GM12873 (cell line): ENCODE results near the gene GPR146.
A peak's percentile ranks its signal among the peaks of the same experiment; 100 is the strongest.

Experiments used
- CTCF ChIP-seq: IDR thresholded peaks from 2 replicates; pipeline ENCODE4 v1.5.1; 2012; ENCODE audit warnings: low read depth, mild to moderate bottlenecking, moderate library complexity, low read length, control low read depth; ENCODE audit not compliant: insufficient read depth; ENCODE audit errors: missing control alignments

Gene GPR146

GRCh38 chr7:1060315-1061072 is 16.1 kb downstream of the GPR146 start:
- TF ChIP-seq CTCF, result no peak

GRCh38 chr7:1061180-1061579 is 16.8 kb downstream of the GPR146 start:
- TF ChIP-seq CTCF, result no peak

GRCh38 chr7:1062296-1063294 is 18.2 kb downstream of the GPR146 start:
- no peak for TF ChIP-seq CTCF

GRCh38 chr7:1063361-1063760 is 19.0 kb downstream of the GPR146 start:
- no peak for TF ChIP-seq CTCF

- TF ChIP-seq CTCF, result no peak
These were observed 20.2 kb downstream of the GPR146 start for GRCh38 chr7:1064581-1064980.

GRCh38 chr7:1065263-1065584 is 20.9 kb downstream of the GPR146 start:
- no peak for TF ChIP-seq CTCF

- TF ChIP-seq CTCF, result peak; percentile 86
These were observed 21.4 kb downstream of the GPR146 start for GRCh38 chr7:1065585-1066241.
